HL-60 (cell line): ENCODE data around the gene COL21A1.

Experiments used
- CTCF ChIP-seq: IDR thresholded peaks from one replicate; pipeline ENCODE4 v1.5.1; 2011; ENCODE audit warnings: low read length, control low read depth, inconsistent platforms; ENCODE audit not compliant: insufficient read depth
- GABPA ChIP-seq: IDR thresholded peaks from 2 replicates; pipeline ENCODE4 v1.6.1; 2012; ENCODE audit warnings: low read depth
- POLR2AphosphoS5 ChIP-seq: IDR thresholded peaks from 2 replicates; pipeline ENCODE4 v1.6.1; 2012; ENCODE audit warnings: low read depth

DNA sequence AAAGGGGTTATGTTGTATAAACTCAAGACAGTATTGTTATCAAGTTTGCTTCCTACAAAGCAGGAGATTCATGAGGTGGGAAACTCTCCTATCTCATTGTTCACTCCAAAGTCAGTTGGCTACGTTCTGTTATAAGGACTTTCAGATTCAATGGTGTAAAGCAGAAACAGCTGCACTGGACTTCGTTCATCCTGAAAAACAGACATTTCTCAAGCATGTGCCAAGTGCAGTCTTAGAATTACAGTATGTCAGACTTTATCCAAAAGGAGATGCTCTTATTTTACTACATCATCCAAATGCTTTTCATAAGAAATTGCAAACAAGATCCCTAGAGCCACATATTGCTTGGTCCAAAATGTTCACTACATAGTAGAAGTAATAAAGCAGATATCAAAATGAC is 14.9 kb downstream of the COL21A1 start:
- TF ChIP-seq CTCF (no peak), GABPA (no peak), POLR2AphosphoS5 (no peak)
